HG02938 (cell line): Measurements from ENCODE around the gene C20orf204.

ENCODE experiments used
- ATAC-seq: cut with Tn5 transposase; IDR thresholded peaks from one replicate; pipeline ENCODE4 v1.9.1; 2021; ENCODE audit warnings: mild to moderate bottlenecking, moderate library complexity; ENCODE audit not compliant: unreplicated experiment

Gene C20orf204

GRCh38 chr20:64041040-64041780 lies 5.2 kb downstream of the C20orf204 start:
- no peak for ATAC-seq

- ATAC-seq, result no peak
Measured at GRCh38 chr20:64041781-64042053, 5.7 kb downstream of the C20orf204 start.

GRCh38 chr20:64042054-64042781 lies 6.2 kb downstream of the C20orf204 start:
- no peak for ATAC-seq

DNA sequence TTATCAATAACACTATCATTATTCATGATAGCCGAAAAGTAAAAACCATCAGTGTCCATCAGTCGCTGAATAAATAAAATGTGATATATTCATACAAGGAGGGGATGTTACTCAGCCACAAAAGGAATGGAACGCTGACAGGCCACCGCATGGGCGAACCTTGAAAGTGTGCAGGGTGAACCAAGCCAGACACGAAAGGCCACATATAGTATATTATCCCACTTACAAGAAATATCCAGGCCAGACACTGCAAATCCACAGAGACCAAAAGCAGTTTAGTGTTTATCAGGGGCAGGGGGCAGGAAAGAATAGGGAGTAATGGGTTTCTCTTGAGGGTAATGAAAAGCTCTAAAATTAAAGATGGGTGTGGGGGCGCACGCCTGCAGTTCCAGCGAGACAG lies 7.8 kb downstream of the C20orf204 start:
- ATAC-seq, result no peak

DNA sequence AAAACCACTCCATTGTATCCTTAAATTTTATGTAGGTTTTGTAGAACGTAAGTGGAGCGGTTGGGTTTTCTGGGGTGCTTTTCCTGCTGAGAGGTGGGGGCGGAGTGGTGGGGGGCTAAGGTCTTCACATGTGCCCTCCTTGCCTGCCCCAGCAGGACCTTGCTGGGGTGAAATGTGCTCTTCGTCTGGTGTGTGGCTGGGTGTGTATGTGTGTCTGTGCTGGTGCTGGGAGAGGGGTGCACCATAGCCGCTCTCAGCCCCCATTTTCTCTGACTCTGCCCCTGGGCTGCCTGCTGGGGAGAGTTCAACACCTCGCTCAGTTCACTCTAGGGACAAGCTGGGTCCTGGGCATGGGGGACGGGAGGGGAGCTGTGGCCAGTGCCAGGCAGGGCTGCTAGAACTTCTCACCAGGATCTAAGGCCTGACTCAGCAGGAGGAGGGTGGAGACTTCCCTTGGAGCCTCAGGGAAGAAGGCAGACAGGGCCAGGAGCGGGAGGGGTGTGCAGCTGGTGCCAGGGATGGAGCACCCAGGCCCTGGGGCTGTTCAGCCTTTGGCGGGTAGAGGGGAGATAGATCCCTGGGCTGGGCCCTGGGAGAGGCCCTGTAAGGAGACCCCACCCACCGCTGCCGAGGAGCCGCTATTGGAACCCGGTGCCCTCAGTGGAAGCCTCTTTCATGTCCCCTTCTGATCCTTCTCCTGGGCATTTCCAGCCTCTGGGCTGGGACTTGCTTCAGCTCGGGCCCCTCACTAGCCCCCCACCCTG lies 8.7 kb downstream of the C20orf204 start:
- no peak for ATAC-seq

GRCh38 chr20:64045346-64046011 lies 9.5 kb downstream of the C20orf204 start:
- no peak for ATAC-seq

DNA sequence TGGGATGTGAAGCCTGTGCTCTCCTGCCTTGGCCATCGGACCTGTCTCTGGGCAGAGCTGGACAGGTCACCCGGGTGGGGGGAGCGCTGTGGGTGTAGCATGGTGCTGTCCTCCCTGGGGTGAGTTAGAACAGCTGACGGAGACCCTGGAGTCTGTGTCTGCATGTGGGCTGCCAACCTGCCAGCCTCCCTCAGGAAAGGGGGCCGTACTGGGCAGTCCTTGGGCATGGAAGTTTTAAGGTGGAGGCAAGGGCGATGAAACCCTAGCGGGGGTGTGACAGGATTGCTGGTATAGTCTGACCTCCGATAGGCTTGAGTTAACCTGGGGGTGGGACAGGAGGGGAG lies 11.0 kb downstream of the C20orf204 start:
- no peak for ATAC-seq

- no peak for ATAC-seq
Measured at GRCh38 chr20:64047968-64048401, 12.0 kb downstream of the C20orf204 start.

- ATAC-seq, result no peak
Measured at GRCh38 chr20:64048402-64049044, 12.5 kb downstream of the C20orf204 start.

- ATAC-seq, result no peak
Measured at GRCh38 chr20:64049060-64049877, 13.3 kb downstream of the C20orf204 start, which contains the start of gene SOX18. SOX18 (minus strand) TSS chr20:64049639; CDS start chr20:64049516, 123 bp downstream.

GRCh38 chr20:64049878-64050260 lies 13.9 kb downstream of the C20orf204 start:
- no peak for ATAC-seq

GRCh38 chr20:64050261-64051032 lies 14.5 kb downstream of the C20orf204 start:
- no peak for ATAC-seq

DNA sequence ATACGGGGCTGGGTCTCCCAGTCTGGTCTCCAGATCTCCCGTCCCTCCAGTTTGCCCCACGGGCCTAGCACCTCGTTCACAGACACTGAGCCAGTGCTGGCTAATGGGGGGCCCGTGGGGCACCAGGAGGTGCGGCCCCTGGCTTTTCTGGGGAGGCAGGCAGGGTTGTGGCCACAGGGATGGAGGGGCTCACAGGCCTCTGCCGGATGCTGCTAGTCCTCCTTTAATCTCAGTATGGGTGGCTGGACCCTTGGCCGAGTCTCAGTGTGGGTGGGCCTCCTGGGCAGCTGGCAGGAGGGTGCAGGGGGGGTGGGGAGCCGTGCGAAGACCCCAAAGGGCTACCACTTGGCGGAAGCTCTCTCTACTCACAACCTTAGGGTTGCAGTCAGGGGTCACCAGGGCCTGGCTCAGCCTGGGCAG lies 15.1 kb downstream of the C20orf204 start:
- ATAC-seq, result no peak

GRCh38 chr20:64051561-64052325 lies 15.8 kb downstream of the C20orf204 start:
- no peak for ATAC-seq

- no peak for ATAC-seq
Measured at GRCh38 chr20:64052326-64052722, 16.3 kb downstream of the C20orf204 start.

- ATAC-seq, result no peak
Measured at GRCh38 chr20:64052987-64053840, 17.2 kb downstream of the C20orf204 start.

DNA sequence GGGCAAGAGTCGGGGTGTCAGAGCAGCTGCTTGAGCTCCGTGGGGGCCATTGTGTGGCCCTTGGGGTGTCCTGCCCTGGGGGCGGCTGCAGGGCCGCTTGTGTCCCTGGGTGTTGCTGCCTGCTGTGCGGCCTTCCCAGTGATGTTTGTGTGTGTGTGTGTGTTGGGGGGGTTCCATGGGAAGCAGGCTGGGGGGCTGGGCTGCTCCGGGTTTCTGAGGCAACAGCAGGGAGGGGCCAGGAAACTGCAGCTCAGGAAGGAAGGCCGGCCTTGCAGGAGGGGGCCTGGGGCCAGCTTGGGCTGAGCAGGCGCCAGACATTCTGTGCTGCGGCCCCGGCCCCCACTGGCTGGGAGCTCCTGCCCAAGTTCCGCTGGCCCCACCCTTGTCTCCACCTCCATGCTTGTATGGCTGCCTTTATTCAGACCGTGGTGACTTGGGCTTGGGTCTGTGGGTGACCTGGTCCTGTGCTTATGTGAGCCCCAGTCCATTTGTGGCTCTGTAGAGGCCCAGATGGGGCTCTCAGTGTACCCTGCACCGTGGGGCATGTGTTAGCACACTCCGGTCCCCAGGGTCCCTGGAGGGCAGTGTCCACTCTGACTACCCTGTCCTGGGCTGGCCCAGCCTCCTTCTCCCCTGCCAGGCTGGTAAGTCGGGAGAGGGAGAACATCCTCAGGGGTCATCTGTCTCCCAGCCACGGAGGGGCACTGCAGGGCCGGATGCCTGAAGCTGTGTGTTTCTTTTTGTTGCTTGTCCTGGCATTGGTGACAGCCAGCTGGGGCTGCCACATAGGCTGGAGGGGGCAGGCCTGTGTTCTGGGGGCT lies 18.1 kb downstream of the C20orf204 start:
- no peak for ATAC-seq
